ENCODE measurements around the gene MINAR2.

- TF ChIP-seq EZH2 (IDR thresholded peaks at IDR 0.05; ENCODE audit: insufficient read depth, poor library complexity, severe bottlenecking) (no peak), EZH2phosphoT487 (IDR thresholded peaks at IDR 0.05; ENCODE audit: insufficient read depth, low read depth) (no peak)
Observed at GRCh38 chr5:129724647-129725046, 23.2 kb upstream of the MINAR2 start.
